ENCODE data around the gene GALNT9.
"Not testable (repeated sequence)": the region's sequence is repeated elsewhere in the genome, so short reads cannot be mapped to it uniquely, and the experiment has no call there.

DNA sequence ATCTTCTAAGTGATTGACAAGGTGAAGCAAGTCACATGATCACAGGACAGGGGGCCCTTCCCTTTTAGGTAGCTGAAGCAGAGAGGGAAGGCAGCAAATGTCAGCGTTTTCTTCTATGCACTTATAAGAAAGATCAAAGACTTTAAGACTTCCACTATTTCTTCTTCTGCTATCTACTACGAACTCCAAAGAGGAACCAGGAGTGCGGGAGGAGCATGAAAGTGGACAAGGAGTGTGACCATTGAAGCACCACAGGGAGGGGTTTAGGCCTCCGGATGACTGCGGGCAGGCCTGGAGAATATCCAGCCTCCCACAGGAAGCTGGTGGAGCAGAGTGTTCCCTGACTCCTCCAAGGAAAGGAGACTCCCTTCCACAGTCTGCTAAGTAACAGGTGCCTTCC lies 76.4 kb downstream of the GALNT9 start:
- TF ChIP-seq, protein P1, sequence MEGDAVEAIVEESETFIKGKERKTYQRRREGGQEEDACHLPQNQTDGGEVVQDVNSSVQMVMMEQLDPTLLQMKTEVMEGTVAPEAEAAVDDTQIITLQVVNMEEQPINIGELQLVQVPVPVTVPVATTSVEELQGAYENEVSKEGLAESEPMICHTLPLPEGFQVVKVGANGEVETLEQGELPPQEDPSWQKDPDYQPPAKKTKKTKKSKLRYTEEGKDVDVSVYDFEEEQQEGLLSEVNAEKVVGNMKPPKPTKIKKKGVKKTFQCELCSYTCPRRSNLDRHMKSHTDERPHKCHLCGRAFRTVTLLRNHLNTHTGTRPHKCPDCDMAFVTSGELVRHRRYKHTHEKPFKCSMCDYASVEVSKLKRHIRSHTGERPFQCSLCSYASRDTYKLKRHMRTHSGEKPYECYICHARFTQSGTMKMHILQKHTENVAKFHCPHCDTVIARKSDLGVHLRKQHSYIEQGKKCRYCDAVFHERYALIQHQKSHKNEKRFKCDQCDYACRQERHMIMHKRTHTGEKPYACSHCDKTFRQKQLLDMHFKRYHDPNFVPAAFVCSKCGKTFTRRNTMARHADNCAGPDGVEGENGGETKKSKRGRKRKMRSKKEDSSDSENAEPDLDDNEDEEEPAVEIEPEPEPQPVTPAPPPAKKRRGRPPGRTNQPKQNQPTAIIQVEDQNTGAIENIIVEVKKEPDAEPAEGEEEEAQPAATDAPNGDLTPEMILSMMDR (IDR thresholded peaks at IDR 0.05), result not testable (repeated sequence)
- TF ChIP-seq POLR2A, POLR2AphosphoS5, EP300 (IDR thresholded peaks at IDR 0.05): not testable (repeated sequence)

All from sigmoid colon (tissue), 4 donors.